Neural progenitor cell (in vitro differentiated cells): ENCODE measurements around the gene ADAMTS19.

Experiments
- EZH2 ChIP-seq: fragments of 200-600 bp; sonication (generic); IDR thresholded peaks from 2 replicates; pipeline ENCODE4 v1.6.1; 2017; ENCODE audit warnings: antibody characterized with exemption, mild to moderate bottlenecking, moderate library complexity
- EZH2phosphoT487 ChIP-seq: fragments of 200-600 bp; sonication (generic); IDR thresholded peaks from 2 replicates; pipeline ENCODE4 v1.6.1; 2017; ENCODE audit warnings: antibody characterized with exemption
- TF ChIP-seq, protein P1 (sequence below): fragments of 200-600 bp; sonication (generic); IDR thresholded peaks from 2 replicates; pipeline ENCODE4 v1.5.1; 2017; ENCODE audit warnings: antibody characterized with exemption, mild to moderate bottlenecking

DNA sequence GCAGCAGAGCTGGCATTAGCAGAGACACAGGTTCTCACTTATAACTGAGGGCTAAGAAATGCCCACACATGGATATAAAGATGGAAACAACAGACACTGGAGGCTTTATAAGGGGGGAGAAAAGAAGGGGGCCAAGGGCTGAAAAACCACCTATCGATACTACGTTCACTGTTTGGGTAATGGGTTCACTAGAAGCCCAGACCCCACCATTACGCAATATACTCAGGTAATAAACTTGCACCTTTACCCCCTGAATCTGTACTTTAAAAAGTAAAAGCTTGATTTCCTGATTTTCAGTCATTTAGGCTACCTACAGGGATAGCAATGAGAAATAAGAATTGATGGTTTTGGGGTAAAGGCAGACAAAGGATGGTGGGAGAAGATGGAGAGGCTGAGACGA lies 285.9 kb downstream of the ADAMTS19 start:
- TF ChIP-seq, protein P1, sequence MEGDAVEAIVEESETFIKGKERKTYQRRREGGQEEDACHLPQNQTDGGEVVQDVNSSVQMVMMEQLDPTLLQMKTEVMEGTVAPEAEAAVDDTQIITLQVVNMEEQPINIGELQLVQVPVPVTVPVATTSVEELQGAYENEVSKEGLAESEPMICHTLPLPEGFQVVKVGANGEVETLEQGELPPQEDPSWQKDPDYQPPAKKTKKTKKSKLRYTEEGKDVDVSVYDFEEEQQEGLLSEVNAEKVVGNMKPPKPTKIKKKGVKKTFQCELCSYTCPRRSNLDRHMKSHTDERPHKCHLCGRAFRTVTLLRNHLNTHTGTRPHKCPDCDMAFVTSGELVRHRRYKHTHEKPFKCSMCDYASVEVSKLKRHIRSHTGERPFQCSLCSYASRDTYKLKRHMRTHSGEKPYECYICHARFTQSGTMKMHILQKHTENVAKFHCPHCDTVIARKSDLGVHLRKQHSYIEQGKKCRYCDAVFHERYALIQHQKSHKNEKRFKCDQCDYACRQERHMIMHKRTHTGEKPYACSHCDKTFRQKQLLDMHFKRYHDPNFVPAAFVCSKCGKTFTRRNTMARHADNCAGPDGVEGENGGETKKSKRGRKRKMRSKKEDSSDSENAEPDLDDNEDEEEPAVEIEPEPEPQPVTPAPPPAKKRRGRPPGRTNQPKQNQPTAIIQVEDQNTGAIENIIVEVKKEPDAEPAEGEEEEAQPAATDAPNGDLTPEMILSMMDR, result no peak
- no peak for TF ChIP-seq EZH2phosphoT487
- no peak for TF ChIP-seq EZH2
